CD4-positive, CD25-positive, alpha-beta regulatory T cell (primary cell): ENCODE measurements around the gene XPR1. TPM values are rescaled to one million over a fixed set of nuclear protein-coding genes. Genes with fewer than 3 reads are reported as not detected.
A peak's percentile ranks its signal among the peaks of the same experiment; 100 is the strongest.
"Not testable (repeated sequence)": the region's sequence is repeated elsewhere in the genome, so short reads cannot be mapped to it uniquely, and the experiment has no call there.

ENCODE experiments used
- ATAC-seq, 2 donors: fragments of 150-1000 bp; cut with Tn5 transposase; one replicate each; pipeline ENCODE4 v1.10.0; 2021; ENCODE audit warnings: low read depth in 2 of 2, moderate number of reproducible peaks in 2 of 2, moderate library complexity in 1 of 2
- DNase-seq, 3 donors: peaks; one replicate each; pipeline versions ENCODE4 v3.0.0 to v3.0.0-alpha.2; 2012 to 2022; ENCODE audit warnings: mixed read lengths in 1 of 3
- H3K27ac ChIP-seq: one replicate; pipeline ENCODE4 v1.7.0; 2013; ENCODE audit warnings: mild to moderate bottlenecking, low read length; ENCODE audit not compliant: insufficient read depth, poor library complexity, severe bottlenecking
- H3K27me3 ChIP-seq: one replicate; pipeline ENCODE4 v1.7.0; 2013; ENCODE audit warnings: low read length; ENCODE audit not compliant: control insufficient read depth, insufficient read depth
- H3K36me3 ChIP-seq: one replicate; pipeline ENCODE4 v1.7.0; 2013; ENCODE audit warnings: mild to moderate bottlenecking, low read length, moderate library complexity; ENCODE audit not compliant: control insufficient read depth, insufficient read depth
- H3K4me1 ChIP-seq: 2 replicates; pipeline ENCODE4 v1.7.0; 2013; ENCODE audit warnings: mild to moderate bottlenecking, low read length; ENCODE audit not compliant: insufficient read depth, control insufficient read depth, poor library complexity, severe bottlenecking
- H3K4me3 ChIP-seq: one replicate; pipeline ENCODE4 v1.7.0; 2013; ENCODE audit warnings: low read depth, mild to moderate bottlenecking, low read length, moderate library complexity
- H3K9me3 ChIP-seq, 2 experiments: 1 replicate in 1 of 2; 2 replicates in 1 of 2; pipeline ENCODE4 v1.7.0; 2013; ENCODE audit warnings: low read length in 2 of 2, mild to moderate bottlenecking in 1 of 2, moderate library complexity in 1 of 2; ENCODE audit not compliant: control insufficient read depth in 2 of 2
- H3K27ac Mint-ChIP-seq, 3 donors: one replicate each; pipeline ENCODE4 v1.8.0; 2020 to 2022; ENCODE audit warnings: mild to moderate bottlenecking in 3 of 3, mixed read lengths in 3 of 3, moderate library complexity in 2 of 3
- H3K27me3 Mint-ChIP-seq: one replicate; pipeline ENCODE4 v1.8.0; 2022; ENCODE audit warnings: mild to moderate bottlenecking, mixed read lengths
- H3K36me3 Mint-ChIP-seq: one replicate; pipeline ENCODE4 v1.8.0; 2020; ENCODE audit warnings: mixed read lengths
- H3K4me1 Mint-ChIP-seq, 4 donors: one replicate each; pipeline ENCODE4 v1.8.0; 2020 to 2022; ENCODE audit warnings: mixed read lengths in 4 of 4, mild to moderate bottlenecking in 1 of 4
- H3K4me3 Mint-ChIP-seq, 4 donors: one replicate each; pipeline ENCODE4 v1.8.0; 2020 to 2022; ENCODE audit warnings: mild to moderate bottlenecking in 4 of 4, mixed read lengths in 4 of 4, moderate library complexity in 3 of 4
- H3K9me3 Mint-ChIP-seq, 7 donors: one replicate each; pipeline ENCODE4 v1.8.0; 2020 to 2022; ENCODE audit warnings: mixed read lengths in 7 of 7, mild to moderate bottlenecking in 3 of 7, moderate library complexity in 2 of 7
- polyA plus RNA-seq, 4 donors: library from polyadenylated mRNA; unstranded; fragments of 300-500 nt; fragmentation: Illumina TruSeq; gene quantifications; one replicate each; pipeline ENCODE4 v1.2.3, GENCODE V29; 2021
- total RNA-seq: library from RNA; stranded (reverse); gene quantifications from one replicate; pipeline ENCODE4 v1.2.3, GENCODE V29; 2022

The XPR1 gene
- total and polyA plus RNA-seq, 5 donors from 2014 or later: 6.4 to 24.2 (median 11.1) TPM

GRCh38 chr1:180848191-180848590 lies 216.4 kb downstream of the XPR1 start:
- Mint-ChIP-seq H3K27me3 (no peaks in the 10 kb centered on the region), H3K4me1 (peaks cover 14 to 27% (median 23%) of the 10 kb centered on the region in 4 donors), H3K36me3 (peaks cover 28% of the 10 kb centered on the region), H3K4me3 (no peak overlapping the region), H3K27ac (peak overlapping the region in 1 of 3 donors; percentile 29), H3K9me3 (peaks cover 0 to 13% (median 2%) of the 10 kb centered on the region in 7 donors)
- peaks cover 14% of the 10 kb centered on the region for H3K4me1 ChIP-seq
- no peak overlapping the region for H3K27ac ChIP-seq
- ATAC-seq (no peak), DNase-seq (no peak)
- no peaks in the 10 kb centered on the region for H3K27me3 ChIP-seq
- H3K9me3 ChIP-seq: peaks cover 4 to 8% of the 10 kb centered on the region in 2 experiments
- H3K4me3 ChIP-seq: no peak overlapping the region
- H3K36me3 ChIP-seq: no peaks in the 10 kb centered on the region

GRCh38 chr1:180849031-180849775 lies 217.4 kb downstream of the XPR1 start:
- Mint-ChIP-seq H3K27me3 (no peaks in the 10 kb centered on the region), H3K4me3 (no peak overlapping the region), H3K4me1 (peaks cover 16 to 37% (median 29%) of the 10 kb centered on the region in 4 donors), H3K27ac (peak overlapping the region in 2 of 3 donors; percentile 7 to 52), H3K36me3 (peaks cover 30% of the 10 kb centered on the region), H3K9me3 (peaks cover 0 to 13% (median 2%) of the 10 kb centered on the region in 7 donors)
- peaks cover 4 to 8% of the 10 kb centered on the region in 2 experiments for H3K9me3 ChIP-seq
- DNase-seq: peak in 1 of 3 donors; percentile 44
- no peaks in the 10 kb centered on the region for H3K27me3 ChIP-seq
- peaks cover 14% of the 10 kb centered on the region for H3K4me1 ChIP-seq
- H3K4me3 ChIP-seq: no peak overlapping the region
- no peak overlapping the region for H3K27ac ChIP-seq
- H3K36me3 ChIP-seq: no peaks in the 10 kb centered on the region
- no peak for ATAC-seq

- H3K27me3 Mint-ChIP-seq: no peaks in the 10 kb centered on the region
- no peaks in the 10 kb centered on the region for H3K36me3 ChIP-seq
- peak overlapping the region in 1 of 3 donors; percentile 21 for H3K27ac Mint-ChIP-seq
- H3K27me3 ChIP-seq: no peaks in the 10 kb centered on the region
- H3K4me1 ChIP-seq: peaks cover 14% of the 10 kb centered on the region
- peak overlapping the region in 3 of 4 donors; percentile 22 to 69 (median 26) for H3K4me3 Mint-ChIP-seq
- no peak overlapping the region for H3K27ac ChIP-seq
- no peak overlapping the region for H3K4me3 ChIP-seq
- peak; percentile 42 to 55 for ATAC-seq
- peaks cover 0 to 13% (median 2%) of the 10 kb centered on the region in 7 donors for H3K9me3 Mint-ChIP-seq
- H3K9me3 ChIP-seq: peaks cover 4 to 8% of the 10 kb centered on the region in 2 experiments
- peak in 2 of 3 donors; percentile 24 to 44 for DNase-seq
- peaks cover 32% of the 10 kb centered on the region for H3K36me3 Mint-ChIP-seq
- H3K4me1 Mint-ChIP-seq: peaks cover 19 to 38% (median 34%) of the 10 kb centered on the region in 4 donors
Measured at GRCh38 chr1:180851995-180852887, 220.4 kb downstream of the XPR1 start.

- DNase-seq: no peak
- Mint-ChIP-seq H3K36me3 (peaks cover 28% of the 10 kb centered on the region), H3K27ac (no peak overlapping the region), H3K27me3 (no peaks in the 10 kb centered on the region), H3K4me3 (no peak overlapping the region), H3K4me1 (peaks cover 19 to 43% (median 33%) of the 10 kb centered on the region in 4 donors), H3K9me3 (peaks cover 0 to 13% (median 2%) of the 10 kb centered on the region in 7 donors)
- H3K27ac ChIP-seq: no peak overlapping the region
- H3K4me3 ChIP-seq: no peak overlapping the region
- H3K27me3 ChIP-seq: no peaks in the 10 kb centered on the region
- no peaks in the 10 kb centered on the region for H3K36me3 ChIP-seq
- H3K4me1 ChIP-seq: peaks cover 14% of the 10 kb centered on the region
- ATAC-seq: no peak
- peaks cover 4 to 8% of the 10 kb centered on the region in 2 experiments for H3K9me3 ChIP-seq
Measured at GRCh38 chr1:180854001-180854400, 222.2 kb downstream of the XPR1 start.

DNA sequence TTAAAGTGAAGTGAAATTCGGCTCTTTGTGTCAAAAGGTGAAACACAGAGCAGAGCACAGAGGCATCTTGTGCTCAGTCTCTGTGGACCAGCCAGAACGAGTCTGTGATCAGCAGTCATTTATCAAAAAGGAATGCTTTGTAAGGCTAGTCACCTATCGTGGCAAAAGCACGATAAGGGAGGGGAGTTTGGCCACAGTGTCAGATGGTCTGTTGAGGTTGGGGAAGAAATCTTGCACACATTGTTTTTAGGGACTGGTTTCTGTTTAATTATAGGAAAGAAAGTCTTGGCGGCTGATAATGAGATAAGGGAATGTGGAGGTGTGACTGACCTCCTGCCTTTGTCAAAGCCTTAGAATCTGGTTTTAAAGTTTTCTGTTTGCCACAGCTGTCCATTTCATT lies 222.6 kb downstream of the XPR1 start:
- peaks cover 0 to 13% (median 2%) of the 10 kb centered on the region in 7 donors for H3K9me3 Mint-ChIP-seq
- H3K36me3 Mint-ChIP-seq: peaks cover 26% of the 10 kb centered on the region
- no peak for ATAC-seq
- H3K27me3 Mint-ChIP-seq: no peaks in the 10 kb centered on the region
- Histone ChIP-seq H3K4me3 (no peak overlapping the region), H3K4me1 (peaks cover 14% of the 10 kb centered on the region), H3K9me3 (peaks cover 4 to 8% of the 10 kb centered on the region in 2 experiments), H3K36me3 (no peaks in the 10 kb centered on the region), H3K27me3 (no peaks in the 10 kb centered on the region), H3K27ac (no peak overlapping the region)
- H3K4me1 Mint-ChIP-seq: peaks cover 17 to 43% (median 30%) of the 10 kb centered on the region in 4 donors
- H3K27ac Mint-ChIP-seq: no peak overlapping the region
- H3K4me3 Mint-ChIP-seq: no peak overlapping the region
- no peak for DNase-seq

DNA sequence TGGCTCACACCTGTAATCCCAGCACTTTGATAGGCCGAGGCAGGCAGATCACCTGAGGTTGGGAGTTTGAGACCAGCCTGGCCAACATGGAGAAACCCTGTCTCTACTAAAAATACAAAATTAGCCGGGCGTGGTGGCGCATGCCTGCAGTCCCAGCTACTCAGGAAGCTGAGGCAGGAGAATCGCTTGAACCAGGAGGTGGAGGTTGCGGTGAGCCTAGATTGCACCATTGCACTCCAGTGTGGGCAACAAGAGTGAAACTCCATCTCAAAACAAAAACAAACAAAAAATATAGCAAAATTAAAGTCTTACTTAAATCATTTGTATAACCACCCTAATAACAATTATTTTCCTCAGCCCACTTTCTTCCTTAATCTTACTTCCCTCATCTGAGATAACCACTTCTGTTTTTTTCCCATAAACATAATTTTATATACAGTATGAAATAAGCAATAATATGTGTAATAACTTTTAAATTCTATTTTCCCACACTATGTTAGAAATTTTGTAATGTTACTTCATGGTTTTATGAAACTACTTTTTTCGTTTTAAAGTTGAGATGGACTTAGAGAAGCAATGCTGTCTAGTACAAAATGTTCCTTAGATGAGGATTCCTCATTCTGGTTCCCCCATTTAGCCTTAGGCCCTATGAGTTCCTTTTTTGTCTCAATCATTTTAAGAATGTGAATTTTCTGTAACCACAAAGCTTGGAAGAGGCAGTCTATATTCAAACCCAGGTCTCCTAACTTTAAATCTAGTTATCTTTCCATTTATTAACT lies 226.3 kb downstream of the XPR1 start:
- H3K9me3 ChIP-seq, H3K27me3 Mint-ChIP-seq, H3K4me1 ChIP-seq, H3K36me3 ChIP-seq, H3K4me3 Mint-ChIP-seq, H3K9me3 Mint-ChIP-seq, H3K4me3 ChIP-seq, H3K27ac ChIP-seq, DNase-seq, H3K27me3 ChIP-seq, ATAC-seq: not testable (repeated sequence)
- H3K36me3 Mint-ChIP-seq: peaks cover 12% of the 10 kb centered on the region
- H3K27ac Mint-ChIP-seq: peak overlapping the region in 1 of 3 donors; percentile 38
- H3K4me1 Mint-ChIP-seq: peaks cover 6 to 30% (median 9%) of the 10 kb centered on the region in 4 donors

GRCh38 chr1:180859306-180859705 lies 227.5 kb downstream of the XPR1 start:
- Mint-ChIP-seq H3K36me3 (peaks cover 14% of the 10 kb centered on the region), H3K9me3 (no peaks in the 10 kb centered on the region), H3K27ac (no peak overlapping the region), H3K4me3 (no peak overlapping the region), H3K27me3 (no peaks in the 10 kb centered on the region), H3K4me1 (peaks cover 0 to 24% (median 2%) of the 10 kb centered on the region in 4 donors)
- Histone ChIP-seq H3K36me3 (peaks cover 2% of the 10 kb centered on the region), H3K9me3 (no peaks in the 10 kb centered on the region), H3K27ac (no peak overlapping the region), H3K27me3 (no peaks in the 10 kb centered on the region), H3K4me3 (no peak overlapping the region), H3K4me1 (no peaks in the 10 kb centered on the region)
- ATAC-seq (no peak), DNase-seq (no peak)
